Heart left ventricle (tissue), 16 donors: ENCODE data around the gene TBPL2. TPM values are rescaled to one million over a fixed set of nuclear protein-coding genes. Genes with fewer than 3 reads are reported as not detected.

Experiments used
- ATAC-seq, 4 donors: fragments of 200-7000 bp; cut with Tn5 transposase; one replicate each; pipeline ENCODE4 v1.9.1; 2020 to 2022; ENCODE audit warnings: moderate library complexity in 4 of 4, mild to moderate bottlenecking in 3 of 4, moderate number of reproducible peaks in 1 of 4
- DNase-seq, 5 donors: peaks; one replicate each; pipeline ENCODE4 v3.0.0-alpha.2; 2020
- H3K27ac ChIP-seq, 12 donors: fragments of 200-600 bp; sonication (generic) in 4 of 12; one replicate each; pipeline versions ENCODE4 v1.5.0 to v1.8.0; 2016 to 2022; ENCODE audit warnings: mild to moderate bottlenecking in 2 of 12
- H3K27me3 ChIP-seq, 9 donors: fragments of 200-600 bp; sonication (generic) in 2 of 9; one replicate each; pipeline versions ENCODE4 v1.5.1 to v1.8.0; 2016 to 2022; ENCODE audit warnings: mild to moderate bottlenecking in 3 of 9
- H3K36me3 ChIP-seq, 9 donors: fragments of 200-600 bp; sonication (generic) in 2 of 9; one replicate each; pipeline versions ENCODE4 v1.5.0 to v1.8.0; 2018 to 2022; ENCODE audit warnings: mild to moderate bottlenecking in 2 of 9
- H3K4me1 ChIP-seq, 12 donors: fragments of 200-600 bp; sonication (generic) in 4 of 12; one replicate each; pipeline versions ENCODE4 v1.5.0 to v1.8.0; 2016 to 2022; ENCODE audit warnings: mild to moderate bottlenecking in 3 of 12
- H3K4me3 ChIP-seq, 12 donors: fragments of 200-600 bp; sonication (generic) in 4 of 12; one replicate each; pipeline versions ENCODE4 v1.5.0 to v1.8.0; 2017 to 2022; ENCODE audit warnings: mild to moderate bottlenecking in 9 of 12, moderate library complexity in 4 of 12
- H3K9me3 ChIP-seq, 12 donors: fragments of 200-600 bp; sonication (generic) in 4 of 12; one replicate each; pipeline versions ENCODE4 v1.5.0 to v1.8.0; 2016 to 2022; ENCODE audit warnings: mild to moderate bottlenecking in 1 of 12
- POLR2A ChIP-seq, 2 donors: fragments of 450-650 bp; IDR thresholded peaks; one replicate each; pipeline ENCODE4 v1.6.1; 2017; ENCODE audit warnings: antibody characterized with exemption in 2 of 2, mild to moderate bottlenecking in 2 of 2, moderate library complexity in 2 of 2
- WGBS, 4 donors: extraction: QIAGEN DNeasy Blood & Tissue Kit in 2 of 4; methylation state at CpG; one replicate each; pipeline versions ENCODE4 v1.1.5 to v1.1.7; 2013 to 2018; 5-methylcytosine and 5-hydroxymethylcytosine counted together
- intact Hi-C, 10 donors: fragments of 100-400 bp; cut with DNase I; formaldehyde crosslinking; loops; one replicate each; pipeline versions ENCODE4 v1.11.1 to v1.14.2; 2022
- polyA plus RNA-seq, 2 donors: library from polyadenylated mRNA; stranded (reverse); fragments of 200-250 nt; gene quantifications; one replicate each; pipeline ENCODE4 v1.2.3, GENCODE V29; 2013
- total RNA-seq, 9 donors: library from RNA; depleted of rRNA in 2 of 9; stranded (reverse); fragments of >200 nt in 2 of 9; fragmentation: NEBNext Ultra II Directional in 3 of 9; extraction: Animal tissue kit (Norgen Biotek cat#: 25700) in 3 of 9; gene quantifications; one replicate each; pipeline versions ENCODE4 v1.1.0 to v1.2.4, GENCODE V29; 2016 to 2023
- TF ChIP-seq, protein P1 (sequence below), 12 donors: fragments of 200-600 bp; sonication (generic) in 4 of 12; IDR thresholded peaks; one replicate each; pipeline versions ENCODE4 v1.5.0 to v1.8.0; 2018 to 2022; ENCODE audit warnings: antibody characterized with exemption in 12 of 12, mild to moderate bottlenecking in 5 of 12
- donor health status: ischemic (EF 13 %, LVEDD 7.1; RV severe dilation, severe dysfunction).
- donor health status: healthy with polysubstance abuse.
- donor health status: DM: no; HTN: yes; CAD: no.
- donor health status: DM: no; HTN: no; CAD: no.
- donor health status: ischemic (EF 25% LVEDD 6.9; RV normal size, moderate dysfunction).
- donor health status: ischemic (EF 25% LVEDD 5.7; RV mildly dilated, moderate dysfunction).
- donor health status: healthy.
- donor health status: DM: yes; HTN: yes; CAD: no.
- donor health status: ischemic (EF 35%, LVEDD 5.7; RV mildly dilated, moderate dysfunction).
- donor health status: nonischemic (EF 11% LVEDD 7.7; RV severe dilation, severe dysfunction).
- donor health status: DM: yes; HTN: yes; CAD: no.
- donor health status: PGD.
- donor health status: ischemic (EF 29% LVEDD 5.4; RV normal size, mild dysfunction).
- donor health status: nonischemic (EF 23%, LVEDD 6.1; RV moderate dilation, normal function).

The TBPL2 gene
- total and polyA plus RNA-seq, 11 donors, result not detected

DNA sequence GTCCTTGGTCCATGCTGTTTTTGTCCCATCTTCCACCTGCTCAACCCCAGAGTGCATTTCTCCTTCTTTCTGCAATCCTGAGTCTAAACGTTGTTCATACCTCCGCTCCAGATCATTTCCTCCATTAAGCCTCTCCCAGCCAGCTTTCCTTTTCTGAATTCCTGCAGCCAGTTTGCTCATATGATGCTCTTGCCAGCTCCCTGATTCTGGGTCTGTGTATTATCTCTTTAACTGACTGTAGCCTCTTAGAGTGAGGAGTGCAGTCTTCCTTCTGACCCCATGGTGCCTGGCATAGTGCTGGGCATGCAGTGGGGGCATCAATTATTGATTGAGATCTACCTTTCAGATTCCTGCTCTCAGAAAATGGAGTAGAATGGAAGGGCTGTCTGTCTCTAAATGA, 11.5 kb upstream of the TBPL2 start:
- WGBS, 4 donors, result 42 to 56% (median 46%) methylated on average over 2 of the region's 2 CpGs
- TF ChIP-seq POLR2A (IDR thresholded peaks at IDR 0.05), result no peak
- TF ChIP-seq, protein P1, sequence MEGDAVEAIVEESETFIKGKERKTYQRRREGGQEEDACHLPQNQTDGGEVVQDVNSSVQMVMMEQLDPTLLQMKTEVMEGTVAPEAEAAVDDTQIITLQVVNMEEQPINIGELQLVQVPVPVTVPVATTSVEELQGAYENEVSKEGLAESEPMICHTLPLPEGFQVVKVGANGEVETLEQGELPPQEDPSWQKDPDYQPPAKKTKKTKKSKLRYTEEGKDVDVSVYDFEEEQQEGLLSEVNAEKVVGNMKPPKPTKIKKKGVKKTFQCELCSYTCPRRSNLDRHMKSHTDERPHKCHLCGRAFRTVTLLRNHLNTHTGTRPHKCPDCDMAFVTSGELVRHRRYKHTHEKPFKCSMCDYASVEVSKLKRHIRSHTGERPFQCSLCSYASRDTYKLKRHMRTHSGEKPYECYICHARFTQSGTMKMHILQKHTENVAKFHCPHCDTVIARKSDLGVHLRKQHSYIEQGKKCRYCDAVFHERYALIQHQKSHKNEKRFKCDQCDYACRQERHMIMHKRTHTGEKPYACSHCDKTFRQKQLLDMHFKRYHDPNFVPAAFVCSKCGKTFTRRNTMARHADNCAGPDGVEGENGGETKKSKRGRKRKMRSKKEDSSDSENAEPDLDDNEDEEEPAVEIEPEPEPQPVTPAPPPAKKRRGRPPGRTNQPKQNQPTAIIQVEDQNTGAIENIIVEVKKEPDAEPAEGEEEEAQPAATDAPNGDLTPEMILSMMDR (IDR thresholded peaks at IDR 0.05), result no peak
- ATAC-seq (no peak), DNase-seq (no peak)
- Histone ChIP-seq H3K27ac (no peak overlapping the region), H3K4me3 (no peak overlapping the region), H3K36me3 (no peaks in the 10 kb centered on the region), H3K4me1 (peaks cover 0 to 35% (median 16%) of the 10 kb centered on the region in 12 donors), H3K27me3 (no peaks in the 10 kb centered on the region), H3K9me3 (no peaks in the 10 kb centered on the region)
- intact Hi-C loops, result loop anchor here in 1 of 10 donors (5.0 kb wide), 1 partner anchor 95 kb away; no protein-coding TSS in a partner anchor

DNA sequence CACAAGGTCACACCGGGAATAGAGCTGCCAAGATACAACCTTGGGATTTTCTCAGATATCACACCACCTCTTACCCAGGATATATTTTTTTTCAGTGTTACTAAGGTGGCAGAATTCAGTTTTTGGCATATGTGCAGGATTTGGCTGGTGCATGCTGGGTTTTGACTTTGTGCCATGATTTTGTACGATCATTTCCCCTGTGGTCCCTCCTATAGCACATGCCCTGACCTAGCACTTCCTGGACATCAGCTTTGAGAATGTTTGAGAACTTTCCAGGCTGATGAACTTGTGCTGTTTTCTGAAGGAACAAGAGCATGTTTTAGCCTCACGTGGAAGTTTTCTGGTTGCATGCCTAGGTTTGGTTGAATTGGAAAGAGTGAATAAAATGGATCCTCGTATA, 11.0 kb upstream of the TBPL2 start:
- no peaks in the 10 kb centered on the region for H3K36me3 ChIP-seq
- H3K27ac ChIP-seq, result no peak overlapping the region
- no peaks in the 10 kb centered on the region for H3K27me3 ChIP-seq
- TF ChIP-seq, protein P1 (IDR thresholded peaks at IDR 0.05), result no peak
- no peak for TF ChIP-seq POLR2A (IDR thresholded peaks at IDR 0.05)
- ATAC-seq (no peak), DNase-seq (no peak)
- H3K4me1 ChIP-seq, result peaks cover 0 to 41% (median 16%) of the 10 kb centered on the region in 12 donors
- WGBS, 4 donors, result 37 to 48% (median 41%) methylated on average over 4 of the region's 4 CpGs
- no peak overlapping the region for H3K4me3 ChIP-seq
- intact Hi-C loops, result loop anchor here in 1 of 10 donors (5.0 kb wide), 1 partner anchor 96 kb away; no protein-coding TSS in a partner anchor
- H3K9me3 ChIP-seq, result no peaks in the 10 kb centered on the region

DNA sequence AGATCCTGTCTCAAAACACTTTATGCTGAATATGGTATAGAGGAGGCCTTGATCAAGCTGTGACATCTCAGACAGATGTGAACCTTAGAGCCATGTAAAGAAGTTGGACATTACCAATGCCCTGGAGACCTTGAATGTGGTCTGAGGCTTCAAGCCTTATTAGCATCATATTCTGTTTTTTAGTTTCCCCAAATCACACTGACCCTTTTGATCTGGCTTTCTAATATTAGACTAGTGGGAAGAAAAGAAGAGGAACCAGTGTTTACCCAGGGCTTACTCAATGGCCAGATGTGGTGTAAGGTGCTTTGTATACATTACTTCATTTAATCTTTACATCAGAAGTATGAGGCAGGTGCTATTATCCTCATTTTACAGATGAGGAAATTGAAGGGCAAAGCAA, 10.6 kb upstream of the TBPL2 start:
- Histone ChIP-seq H3K4me3 (no peak overlapping the region), H3K27ac (no peak overlapping the region), H3K36me3 (no peaks in the 10 kb centered on the region), H3K9me3 (no peaks in the 10 kb centered on the region), H3K4me1 (peaks cover 0 to 42% (median 16%) of the 10 kb centered on the region in 12 donors), H3K27me3 (no peaks in the 10 kb centered on the region)
- TF ChIP-seq POLR2A (IDR thresholded peaks at IDR 0.05), result no peak
- TF ChIP-seq, protein P1 (IDR thresholded peaks at IDR 0.05), result no peak
- DNase-seq (no peak), ATAC-seq (no peak)
- intact Hi-C loops, result loop anchor here in 1 of 10 donors (5.0 kb wide), 1 partner anchor 96 kb away; no protein-coding TSS in a partner anchor

DNA sequence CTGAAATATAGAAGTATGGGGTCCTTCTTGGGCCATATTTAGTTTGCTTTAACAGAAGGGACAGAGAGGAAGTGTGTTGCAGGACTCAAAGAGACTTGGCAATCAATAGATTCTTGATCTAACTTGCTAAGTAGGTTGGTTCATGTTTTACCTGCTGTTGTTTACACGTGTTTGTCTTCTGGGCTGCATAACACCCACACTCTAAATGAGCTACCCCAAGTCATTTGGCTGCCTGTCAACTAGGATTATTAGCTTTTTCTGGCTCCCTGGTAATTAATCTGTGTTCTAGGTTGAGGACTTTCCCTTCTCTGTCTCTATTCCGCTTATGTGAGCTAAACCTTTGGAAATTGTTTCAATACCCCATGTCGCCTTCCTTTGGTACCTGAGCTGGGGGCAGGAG, 10.1 kb upstream of the TBPL2 start:
- Histone ChIP-seq H3K4me1 (peaks cover 0 to 43% (median 16%) of the 10 kb centered on the region in 12 donors), H3K27me3 (no peaks in the 10 kb centered on the region), H3K9me3 (no peaks in the 10 kb centered on the region), H3K36me3 (no peaks in the 10 kb centered on the region), H3K27ac (no peak overlapping the region), H3K4me3 (no peak overlapping the region)
- intact Hi-C loops, result loop anchor here in 1 of 10 donors (5.0 kb wide), 1 partner anchor 97 kb away; no protein-coding TSS in a partner anchor
- no peak for DNase-seq
- TF ChIP-seq, protein P1 (IDR thresholded peaks at IDR 0.05), result no peak
- no peak for TF ChIP-seq POLR2A (IDR thresholded peaks at IDR 0.05)
- WGBS, 4 donors, result 85 to 93% (median 88%) methylated on average over 3 of the region's 3 CpGs
- ATAC-seq, result no peak
